Embryonic facial prominence (tissue), 1 donor: ENCODE results near the gene NLRX1.
"Not testable (repeated sequence)": the region's sequence is repeated elsewhere in the genome, so short reads cannot be mapped to it uniquely, and the experiment has no call there.

Experiments used
- DNase-seq: peaks from one replicate; pipeline ENCODE4 v3.0.0-alpha.2; 2016; ENCODE audit errors: extremely low spot score

The NLRX1 gene

GRCh38 chr11:119207415-119207960 is 39.0 kb downstream of the NLRX1 start:
- no peak for DNase-seq

GRCh38 chr11:119209186-119209585 is 40.7 kb downstream of the NLRX1 start:
- DNase-seq = no peak

GRCh38 chr11:119210050-119210449 is 41.5 kb downstream of the NLRX1 start:
- DNase-seq = no peak

GRCh38 chr11:119218141-119218878 is 49.8 kb downstream of the NLRX1 start:
- no peak for DNase-seq

- DNase-seq = no peak
These were observed 53.8 kb downstream of the NLRX1 start for GRCh38 chr11:119222308-119222707.

GRCh38 chr11:119222891-119223290 is 54.4 kb downstream of the NLRX1 start:
- no peak for DNase-seq

- DNase-seq = no peak
These were observed 55.3 kb downstream of the NLRX1 start for GRCh38 chr11:119223856-119224255.

GRCh38 chr11:119228535-119229287 is 60.2 kb downstream of the NLRX1 start:
- not testable (repeated sequence) for DNase-seq

- DNase-seq = no peak
These were observed 60.8 kb downstream of the NLRX1 start for GRCh38 chr11:119229288-119229672.

- no peak for DNase-seq
These were observed 61.2 kb downstream of the NLRX1 start for GRCh38 chr11:119229741-119230140.
